H1 (cell line): ENCODE results near the gene DCAF17. TPM values are rescaled to one million over a fixed set of nuclear protein-coding genes. Genes with fewer than 3 reads are reported as not detected.

Experiments used
- CBX8 ChIP-seq: fragments of 300-800, 300-1000 bp; sonication (generic); IDR thresholded peaks from 2 replicates; pipeline ENCODE4 v1.7.1; 2016; ENCODE audit warnings: low read depth, low read length, borderline replicate concordance
- CHD1 ChIP-seq: IDR thresholded peaks from 2 replicates; pipeline ENCODE4 v1.6.1; 2012; ENCODE audit warnings: low read depth, low read length, improper control_type of control experiment
- EZH2 ChIP-seq: fragments of 200-600 bp; sonication (generic); IDR thresholded peaks from 2 replicates; pipeline ENCODE4 v1.7.1; 2012; ENCODE audit warnings: low read depth, mild to moderate bottlenecking, moderate library complexity, low read length, inconsistent platforms; ENCODE audit not compliant: severe bottlenecking
- GABPA ChIP-seq: IDR thresholded peaks from 2 replicates; pipeline ENCODE4 v1.6.1; 2011; ENCODE audit warnings: mild to moderate bottlenecking, low read length, moderate library complexity, borderline replicate concordance; ENCODE audit not compliant: insufficient read depth
- KDM1A ChIP-seq: fragments of 200-600, 300-600 bp; sonication (generic); IDR thresholded peaks from 2 replicates; pipeline ENCODE4 v1.7.1; 2016; ENCODE audit warnings: mild to moderate bottlenecking, low read length, borderline replicate concordance
- KDM4A ChIP-seq: IDR thresholded peaks from one replicate; pipeline ENCODE4 v1.7.1; 2012; ENCODE audit warnings: low read depth, mild to moderate bottlenecking, moderate library complexity, low read length, inconsistent platforms; ENCODE audit not compliant: severe bottlenecking
- POU5F1 ChIP-seq: IDR thresholded peaks from 2 replicates; pipeline ENCODE4 v1.6.1; 2011; ENCODE audit warnings: low read depth, mild to moderate bottlenecking, low read length, moderate library complexity
- RXRA ChIP-seq: IDR thresholded peaks from 2 replicates; pipeline ENCODE4 v1.6.1; 2011; ENCODE audit warnings: low read depth, mild to moderate bottlenecking, low read length, moderate library complexity; ENCODE audit not compliant: insufficient read depth
- SP4 ChIP-seq: IDR thresholded peaks from 2 replicates; pipeline ENCODE4 v1.6.1; 2012; ENCODE audit warnings: low read length, inconsistent platforms
- SUZ12 ChIP-seq: fragments of 200-600 bp; sonication (generic); IDR thresholded peaks from 2 replicates; pipeline ENCODE4 v1.6.1; 2012; ENCODE audit warnings: mild to moderate bottlenecking, inconsistent platforms, low read length, moderate library complexity, mixed read lengths
- TBP ChIP-seq: IDR thresholded peaks from 2 replicates; pipeline ENCODE4 v1.6.1; 2011; ENCODE audit warnings: low read depth, low read length, improper control_type of control experiment
- polyA plus RNA-seq, 7 experiments: library from polyadenylated mRNA; depleted of rRNA in 3 of 7; stranded (reverse) in 5 of 7; unstranded in 2 of 7; fragments of >200 nt in 5 of 7; fragments of 200-250 nt in 2 of 7; gene quantifications; 1 replicate in 5 of 7; 2 replicates in 1 of 7; 4 replicates in 1 of 7; pipeline versions ENCODE4 v1.2.1 to v1.2.3, GENCODE V29; 2011 to 2013; ENCODE audit warnings: missing spikeins in 2 of 7, mixed read lengths in 2 of 7
- total RNA-seq: library from RNA; stranded (reverse); fragmentation: NEBNext Ultra II Directional; extraction: Animal tissue kit (Norgen Biotek cat#: 25700); gene quantifications from 2 replicates; pipeline ENCODE4 v1.2.1, GENCODE V29; 2021
- TF ChIP-seq, protein P1 (sequence below): fragments of 300-600 bp; sonication (generic); IDR thresholded peaks from 2 replicates; pipeline ENCODE4 v1.7.1; 2012; ENCODE audit warnings: low read length, moderate library complexity, mild to moderate bottlenecking, inconsistent platforms; ENCODE audit not compliant: insufficient replicate concordance

The DCAF17 gene
- total and polyA plus RNA-seq, 2 of the 8 experiments (the other 6 are each of a cell fraction or from before 2014, with no cell fraction given): 10.7 to 30.0 TPM

GRCh38 chr2:171411214-171411613, 22.8 kb upstream of the DCAF17 start (continued):
- TF ChIP-seq, protein P1, sequence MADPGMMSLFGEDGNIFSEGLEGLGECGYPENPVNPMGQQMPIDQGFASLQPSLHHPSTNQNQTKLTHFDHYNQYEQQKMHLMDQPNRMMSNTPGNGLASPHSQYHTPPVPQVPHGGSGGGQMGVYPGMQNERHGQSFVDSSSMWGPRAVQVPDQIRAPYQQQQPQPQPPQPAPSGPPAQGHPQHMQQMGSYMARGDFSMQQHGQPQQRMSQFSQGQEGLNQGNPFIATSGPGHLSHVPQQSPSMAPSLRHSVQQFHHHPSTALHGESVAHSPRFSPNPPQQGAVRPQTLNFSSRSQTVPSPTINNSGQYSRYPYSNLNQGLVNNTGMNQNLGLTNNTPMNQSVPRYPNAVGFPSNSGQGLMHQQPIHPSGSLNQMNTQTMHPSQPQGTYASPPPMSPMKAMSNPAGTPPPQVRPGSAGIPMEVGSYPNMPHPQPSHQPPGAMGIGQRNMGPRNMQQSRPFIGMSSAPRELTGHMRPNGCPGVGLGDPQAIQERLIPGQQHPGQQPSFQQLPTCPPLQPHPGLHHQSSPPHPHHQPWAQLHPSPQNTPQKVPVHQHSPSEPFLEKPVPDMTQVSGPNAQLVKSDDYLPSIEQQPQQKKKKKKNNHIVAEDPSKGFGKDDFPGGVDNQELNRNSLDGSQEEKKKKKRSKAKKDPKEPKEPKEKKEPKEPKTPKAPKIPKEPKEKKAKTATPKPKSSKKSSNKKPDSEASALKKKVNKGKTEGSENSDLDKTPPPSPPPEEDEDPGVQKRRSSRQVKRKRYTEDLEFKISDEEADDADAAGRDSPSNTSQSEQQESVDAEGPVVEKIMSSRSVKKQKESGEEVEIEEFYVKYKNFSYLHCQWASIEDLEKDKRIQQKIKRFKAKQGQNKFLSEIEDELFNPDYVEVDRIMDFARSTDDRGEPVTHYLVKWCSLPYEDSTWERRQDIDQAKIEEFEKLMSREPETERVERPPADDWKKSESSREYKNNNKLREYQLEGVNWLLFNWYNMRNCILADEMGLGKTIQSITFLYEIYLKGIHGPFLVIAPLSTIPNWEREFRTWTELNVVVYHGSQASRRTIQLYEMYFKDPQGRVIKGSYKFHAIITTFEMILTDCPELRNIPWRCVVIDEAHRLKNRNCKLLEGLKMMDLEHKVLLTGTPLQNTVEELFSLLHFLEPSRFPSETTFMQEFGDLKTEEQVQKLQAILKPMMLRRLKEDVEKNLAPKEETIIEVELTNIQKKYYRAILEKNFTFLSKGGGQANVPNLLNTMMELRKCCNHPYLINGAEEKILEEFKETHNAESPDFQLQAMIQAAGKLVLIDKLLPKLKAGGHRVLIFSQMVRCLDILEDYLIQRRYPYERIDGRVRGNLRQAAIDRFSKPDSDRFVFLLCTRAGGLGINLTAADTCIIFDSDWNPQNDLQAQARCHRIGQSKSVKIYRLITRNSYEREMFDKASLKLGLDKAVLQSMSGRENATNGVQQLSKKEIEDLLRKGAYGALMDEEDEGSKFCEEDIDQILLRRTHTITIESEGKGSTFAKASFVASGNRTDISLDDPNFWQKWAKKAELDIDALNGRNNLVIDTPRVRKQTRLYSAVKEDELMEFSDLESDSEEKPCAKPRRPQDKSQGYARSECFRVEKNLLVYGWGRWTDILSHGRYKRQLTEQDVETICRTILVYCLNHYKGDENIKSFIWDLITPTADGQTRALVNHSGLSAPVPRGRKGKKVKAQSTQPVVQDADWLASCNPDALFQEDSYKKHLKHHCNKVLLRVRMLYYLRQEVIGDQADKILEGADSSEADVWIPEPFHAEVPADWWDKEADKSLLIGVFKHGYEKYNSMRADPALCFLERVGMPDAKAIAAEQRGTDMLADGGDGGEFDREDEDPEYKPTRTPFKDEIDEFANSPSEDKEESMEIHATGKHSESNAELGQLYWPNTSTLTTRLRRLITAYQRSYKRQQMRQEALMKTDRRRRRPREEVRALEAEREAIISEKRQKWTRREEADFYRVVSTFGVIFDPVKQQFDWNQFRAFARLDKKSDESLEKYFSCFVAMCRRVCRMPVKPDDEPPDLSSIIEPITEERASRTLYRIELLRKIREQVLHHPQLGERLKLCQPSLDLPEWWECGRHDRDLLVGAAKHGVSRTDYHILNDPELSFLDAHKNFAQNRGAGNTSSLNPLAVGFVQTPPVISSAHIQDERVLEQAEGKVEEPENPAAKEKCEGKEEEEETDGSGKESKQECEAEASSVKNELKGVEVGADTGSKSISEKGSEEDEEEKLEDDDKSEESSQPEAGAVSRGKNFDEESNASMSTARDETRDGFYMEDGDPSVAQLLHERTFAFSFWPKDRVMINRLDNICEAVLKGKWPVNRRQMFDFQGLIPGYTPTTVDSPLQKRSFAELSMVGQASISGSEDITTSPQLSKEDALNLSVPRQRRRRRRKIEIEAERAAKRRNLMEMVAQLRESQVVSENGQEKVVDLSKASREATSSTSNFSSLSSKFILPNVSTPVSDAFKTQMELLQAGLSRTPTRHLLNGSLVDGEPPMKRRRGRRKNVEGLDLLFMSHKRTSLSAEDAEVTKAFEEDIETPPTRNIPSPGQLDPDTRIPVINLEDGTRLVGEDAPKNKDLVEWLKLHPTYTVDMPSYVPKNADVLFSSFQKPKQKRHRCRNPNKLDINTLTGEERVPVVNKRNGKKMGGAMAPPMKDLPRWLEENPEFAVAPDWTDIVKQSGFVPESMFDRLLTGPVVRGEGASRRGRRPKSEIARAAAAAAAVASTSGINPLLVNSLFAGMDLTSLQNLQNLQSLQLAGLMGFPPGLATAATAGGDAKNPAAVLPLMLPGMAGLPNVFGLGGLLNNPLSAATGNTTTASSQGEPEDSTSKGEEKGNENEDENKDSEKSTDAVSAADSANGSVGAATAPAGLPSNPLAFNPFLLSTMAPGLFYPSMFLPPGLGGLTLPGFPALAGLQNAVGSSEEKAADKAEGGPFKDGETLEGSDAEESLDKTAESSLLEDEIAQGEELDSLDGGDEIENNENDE: no peak
- TF ChIP-seq GABPA: no peak
- no peak for TF ChIP-seq RXRA
- TF ChIP-seq CBX8: no peak
- TF ChIP-seq SUZ12: no peak
- TF ChIP-seq KDM1A: no peak
- no peak for TF ChIP-seq POU5F1
- no peak for TF ChIP-seq TBP
- TF ChIP-seq SP4: no peak
- no peak for TF ChIP-seq EZH2
- no peak for TF ChIP-seq KDM4A
- TF ChIP-seq CHD1: no peak
